ENCODE measurements around the gene NAV3. TPM values are rescaled to one million over a fixed set of nuclear protein-coding genes. Genes with fewer than 3 reads are reported as not detected.

The NAV3 gene
- total RNA-seq, 1 donor from 2014 or later = 11.4 TPM

- H2AFZ ChIP-seq (replicated peaks) = no peak overlapping the region
- Mint-ChIP-seq H3K36me3 (peaks cover 5% of the 10 kb centered on the region), H3K27ac (no peak overlapping the region), H3K9me3 (no peaks in the 10 kb centered on the region), H3K4me3 (no peak overlapping the region), H3K27me3 (ENCODE audit: insufficient read depth, low read depth) (no peaks in the 10 kb centered on the region), H3K4me1 (peaks cover 6% of the 10 kb centered on the region)
- H3K36me3 ChIP-seq = no peaks in the 10 kb centered on the region
- H3K9ac ChIP-seq = no peak overlapping the region
- TF ChIP-seq EZH2phosphoT487 (IDR thresholded peaks at IDR 0.05) = no peak
- TF ChIP-seq, protein P1, sequence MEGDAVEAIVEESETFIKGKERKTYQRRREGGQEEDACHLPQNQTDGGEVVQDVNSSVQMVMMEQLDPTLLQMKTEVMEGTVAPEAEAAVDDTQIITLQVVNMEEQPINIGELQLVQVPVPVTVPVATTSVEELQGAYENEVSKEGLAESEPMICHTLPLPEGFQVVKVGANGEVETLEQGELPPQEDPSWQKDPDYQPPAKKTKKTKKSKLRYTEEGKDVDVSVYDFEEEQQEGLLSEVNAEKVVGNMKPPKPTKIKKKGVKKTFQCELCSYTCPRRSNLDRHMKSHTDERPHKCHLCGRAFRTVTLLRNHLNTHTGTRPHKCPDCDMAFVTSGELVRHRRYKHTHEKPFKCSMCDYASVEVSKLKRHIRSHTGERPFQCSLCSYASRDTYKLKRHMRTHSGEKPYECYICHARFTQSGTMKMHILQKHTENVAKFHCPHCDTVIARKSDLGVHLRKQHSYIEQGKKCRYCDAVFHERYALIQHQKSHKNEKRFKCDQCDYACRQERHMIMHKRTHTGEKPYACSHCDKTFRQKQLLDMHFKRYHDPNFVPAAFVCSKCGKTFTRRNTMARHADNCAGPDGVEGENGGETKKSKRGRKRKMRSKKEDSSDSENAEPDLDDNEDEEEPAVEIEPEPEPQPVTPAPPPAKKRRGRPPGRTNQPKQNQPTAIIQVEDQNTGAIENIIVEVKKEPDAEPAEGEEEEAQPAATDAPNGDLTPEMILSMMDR (IDR thresholded peaks at IDR 0.05) = peak; percentile 70
- no peaks in the 10 kb centered on the region for H3K9me3 ChIP-seq (ENCODE audit: low read depth)
- no peak overlapping the region for H3K4me3 ChIP-seq
- no peaks in the 10 kb centered on the region for H3K27me3 ChIP-seq
- H3K79me2 ChIP-seq (ENCODE audit: low read depth) = no peaks in the 10 kb centered on the region
- H3F3A ChIP-seq (ENCODE audit: low read depth) = no peaks in the 10 kb centered on the region
- no peak overlapping the region for H3K4me2 ChIP-seq
- H3K27ac ChIP-seq = no peak overlapping the region
- peak; percentile 44 for DNase-seq (ENCODE audit: low spot score)
- H3K4me1 ChIP-seq = peaks cover 11% of the 10 kb centered on the region
- H4K20me1 ChIP-seq (ENCODE audit: low read depth) = no peaks in the 10 kb centered on the region
Observed at GRCh38 chr12:78181544-78182162, 351.0 kb downstream of the NAV3 start.

DNA sequence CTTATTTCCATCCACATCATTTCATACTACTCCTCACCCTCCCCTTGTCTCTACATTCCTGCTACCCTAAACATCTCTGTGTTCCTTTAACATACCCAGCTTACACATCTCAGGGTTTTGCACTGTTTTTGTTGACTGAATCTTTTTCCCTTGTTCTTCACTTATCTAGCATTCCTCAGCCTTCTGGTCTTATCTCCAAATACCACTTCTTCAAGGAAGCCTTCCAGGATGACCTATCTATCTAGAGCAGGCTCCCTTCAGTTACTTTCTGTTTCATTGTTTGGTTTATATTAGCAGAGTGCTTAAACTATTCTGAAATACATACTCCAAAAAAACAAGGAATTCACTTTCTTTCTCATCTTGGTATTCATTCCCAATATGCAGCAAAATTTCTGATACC lies 353.1 kb downstream of the NAV3 start:
- Histone ChIP-seq H3K4me1 (peaks cover 11% of the 10 kb centered on the region), H3K4me3 (no peak overlapping the region), H3K36me3 (no peaks in the 10 kb centered on the region)

DNA sequence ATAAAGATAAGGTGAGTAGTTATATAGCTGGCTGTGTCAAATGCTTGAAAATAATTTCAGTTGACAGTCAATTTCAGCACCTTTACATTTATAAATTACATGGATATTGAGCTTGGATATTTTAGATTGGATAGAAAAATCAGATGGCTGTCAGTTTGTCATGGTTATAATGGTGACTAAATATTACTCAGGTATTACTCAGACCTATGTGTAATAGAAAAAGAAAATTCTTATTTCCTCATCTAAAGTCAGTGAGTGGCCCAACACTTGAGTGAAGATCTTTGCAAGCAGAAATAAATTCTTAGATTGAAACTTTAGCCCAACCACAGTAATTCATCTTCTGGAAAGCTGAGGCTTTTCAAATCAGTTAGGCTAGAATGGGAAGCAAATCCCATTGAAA lies 354.4 kb downstream of the NAV3 start:
- Mint-ChIP-seq H3K9me3 (no peaks in the 10 kb centered on the region), H3K4me1 (no peaks in the 10 kb centered on the region), H3K27ac (no peak overlapping the region), H3K36me3 (peaks cover 5% of the 10 kb centered on the region), H3K27me3 (ENCODE audit: insufficient read depth, low read depth) (no peaks in the 10 kb centered on the region), H3K4me3 (no peak overlapping the region)
- no peak for DNase-seq (ENCODE audit: low spot score)
- Histone ChIP-seq H3K27me3 (no peaks in the 10 kb centered on the region), H3F3A (ENCODE audit: low read depth) (no peaks in the 10 kb centered on the region), H3K9ac (no peak overlapping the region), H3K4me2 (no peak overlapping the region), H3K9me3 (ENCODE audit: low read depth) (no peaks in the 10 kb centered on the region), H3K79me2 (ENCODE audit: low read depth) (no peaks in the 10 kb centered on the region), H3K4me3 (no peak overlapping the region), H3K4me1 (peaks cover under 1% of the 10 kb centered on the region), H2AFZ (replicated peaks) (no peak overlapping the region), H3K36me3 (no peaks in the 10 kb centered on the region), H3K27ac (no peak overlapping the region), H4K20me1 (ENCODE audit: low read depth) (no peaks in the 10 kb centered on the region)
- TF ChIP-seq EZH2phosphoT487 (IDR thresholded peaks at IDR 0.05) = no peak
- no peak for TF ChIP-seq EZH2 (IDR thresholded peaks at IDR 0.05)
- TF ChIP-seq, protein P1 (IDR thresholded peaks at IDR 0.05) = no peak

More for the DNA sequence above, 353.1 kb downstream of the NAV3 start:
- TF ChIP-seq, protein P1 (IDR thresholded peaks at IDR 0.05) = no peak
- TF ChIP-seq EZH2phosphoT487 (IDR thresholded peaks at IDR 0.05) = no peak
- TF ChIP-seq EZH2 (IDR thresholded peaks at IDR 0.05) = no peak
- no peaks in the 10 kb centered on the region for H3K9me3 ChIP-seq (ENCODE audit: low read depth)
- DNase-seq (ENCODE audit: low spot score) = no peak
- no peak overlapping the region for H3K9ac ChIP-seq
- no peak overlapping the region for H2AFZ ChIP-seq (replicated peaks)
- H3K9me3 Mint-ChIP-seq = no peaks in the 10 kb centered on the region
- H3K4me2 ChIP-seq = no peak overlapping the region
- H3K4me3 Mint-ChIP-seq = no peak overlapping the region
- no peaks in the 10 kb centered on the region for H4K20me1 ChIP-seq (ENCODE audit: low read depth)
- H3K79me2 ChIP-seq (ENCODE audit: low read depth) = no peaks in the 10 kb centered on the region
- H3K36me3 Mint-ChIP-seq = peaks cover 5% of the 10 kb centered on the region
- no peaks in the 10 kb centered on the region for H3K27me3 ChIP-seq
- no peaks in the 10 kb centered on the region for H3F3A ChIP-seq (ENCODE audit: low read depth)
- H3K27me3 Mint-ChIP-seq (ENCODE audit: insufficient read depth, low read depth) = no peaks in the 10 kb centered on the region
- H3K27ac Mint-ChIP-seq = no peak overlapping the region
- peaks cover 6% of the 10 kb centered on the region for H3K4me1 Mint-ChIP-seq
- no peak overlapping the region for H3K27ac ChIP-seq

Measured in neural progenitor cell (in vitro differentiated cells).